HepG2 (cell line): ENCODE results near the gene OGFR. TPM values are rescaled to one million over a fixed set of nuclear protein-coding genes. Genes with fewer than 3 reads are reported as not detected.

Source experiments
- ATRX ChIP-seq: sonication (generic); formaldehyde crosslinking; IDR thresholded peaks from 2 replicates; pipeline ENCODE4 v1.4.0; 2020; ENCODE audit warnings: missing genetic modification reagents, borderline replicate concordance
- ERF ChIP-seq: IDR thresholded peaks from 2 replicates; pipeline ENCODE4 v1.6.1; 2018; ENCODE audit warnings: missing biosample characterization, missing genetic modification reagents
- GLI4 ChIP-seq: sonication (generic); formaldehyde crosslinking; IDR thresholded peaks from 2 replicates; pipeline ENCODE4 v1.5.1; 2020; ENCODE audit warnings: missing genetic modification reagents, mild to moderate bottlenecking, moderate library complexity, borderline replicate concordance
- KMT2B ChIP-seq: IDR thresholded peaks from 2 replicates; pipeline ENCODE4 v1.6.1; 2016; ENCODE audit warnings: missing genetic modification reagents, missing compliant biosample characterization
- NAIF1 ChIP-seq: sonication (generic); formaldehyde crosslinking; IDR thresholded peaks from 2 replicates; pipeline ENCODE4 v1.5.0; 2020; ENCODE audit warnings: mild to moderate bottlenecking, missing genetic modification reagents, borderline replicate concordance
- NFIC ChIP-seq: IDR thresholded peaks from 2 replicates; pipeline ENCODE4 v1.6.1; 2012; ENCODE audit warnings: mild to moderate bottlenecking, low read length, inconsistent platforms
- PAF1 ChIP-seq: IDR thresholded peaks from 2 replicates; pipeline ENCODE4 v1.6.1; 2016; ENCODE audit warnings: missing genetic modification reagents, missing compliant biosample characterization
- POGZ ChIP-seq: sonication (generic); formaldehyde crosslinking; IDR thresholded peaks from 2 replicates; pipeline ENCODE4 v1.4.0; 2020; ENCODE audit warnings: mild to moderate bottlenecking, missing genetic modification reagents
- RELA ChIP-seq: sonication (generic); formaldehyde crosslinking; IDR thresholded peaks from 2 replicates; pipeline ENCODE4 v1.4.0; 2020; ENCODE audit warnings: missing genetic modification reagents
- RFX1 ChIP-seq: fragments of 450-650 bp; IDR thresholded peaks from 2 replicates; pipeline ENCODE4 v1.6.1; 2017
- SNAPC4 ChIP-seq: sonication (generic); formaldehyde crosslinking; IDR thresholded peaks from 2 replicates; pipeline ENCODE4 v1.4.0; 2020; ENCODE audit warnings: mild to moderate bottlenecking, missing genetic modification reagents
- ZBTB43 ChIP-seq: sonication (generic); formaldehyde crosslinking; conservative IDR thresholded peaks from 2 replicates; pipeline ENCODE4 v1.4.0; 2020; ENCODE audit warnings: missing genetic modification reagents
- ZHX1 ChIP-seq: sonication (generic); formaldehyde crosslinking; IDR thresholded peaks from 2 replicates; pipeline ENCODE4 v1.8.1; 2022; ENCODE audit warnings: low read depth, mild to moderate bottlenecking, missing genetic modification reagents
- ZNF138 ChIP-seq: sonication (generic); formaldehyde crosslinking; IDR thresholded peaks from 2 replicates; pipeline ENCODE4 v1.5.0; 2020; ENCODE audit warnings: mild to moderate bottlenecking, low read depth, missing genetic modification reagents
- ZNF276 ChIP-seq: sonication (generic); formaldehyde crosslinking; IDR thresholded peaks from 2 replicates; pipeline ENCODE4 v1.4.0; 2020; ENCODE audit warnings: mild to moderate bottlenecking, low read depth, missing genetic modification reagents
- ZNF552 ChIP-seq: sonication (generic); formaldehyde crosslinking; IDR thresholded peaks from 2 replicates; pipeline ENCODE4 v1.9.0; 2022; ENCODE audit warnings: missing genetic modification reagents, mild to moderate bottlenecking, borderline replicate concordance
- ZNF780A ChIP-seq: sonication (generic); formaldehyde crosslinking; IDR thresholded peaks from 2 replicates; pipeline ENCODE4 v1.8.0; 2022; ENCODE audit warnings: mild to moderate bottlenecking, missing genetic modification reagents, moderate library complexity
- polyA plus RNA-seq, 8 experiments: library from polyadenylated mRNA; depleted of rRNA in 3 of 8; stranded (reverse) in 7 of 8; unstranded in 1 of 8; fragments of >200 nt; fragmentation: Illumina TruSeq in 4 of 8; extraction: Trizol in 4 of 8; gene quantifications; 2 replicates each; pipeline versions ENCODE4 v1.2.1 to v1.2.3, GENCODE V29; 2011 to 2016; ENCODE audit warnings: low read depth in 4 of 8, missing spikeins in 1 of 8, mixed read lengths in 1 of 8; ENCODE audit not compliant: insufficient read depth in 1 of 8
- total RNA-seq, 5 experiments: library from RNA; depleted of rRNA; stranded (reverse); fragments of >200 nt; fragmentation: Illumina TruSeq; extraction: Trizol; gene quantifications; 2 replicates each; pipeline ENCODE4 v1.2.3, GENCODE V29; 2016; ENCODE audit warnings: low read depth in 1 of 5

Gene OGFR
- total and polyA plus RNA-seq, 2 of the 13 experiments (the other 11 are each of a cell fraction or from before 2014, with no cell fraction given): 47.7 to 81.8 TPM

GRCh38 chr20:62791301-62792181 lies 13.1 kb upstream of the OGFR start (continued):
- TF ChIP-seq ZBTB43 (CRISPR knock-in tag) (peak; percentile 46; the same call in 1 of the 2 replicates), POGZ (CRISPR knock-in tag) (peak; percentile 24; the same call in 1 of the 2 replicates), NFIC (no peak), KMT2B (CRISPR knock-in tag) (peak; percentile 66; the same call in 1 of the 2 replicates), ZHX1 (no peak), NAIF1 (no peak), RFX1 (no peak), GLI4 (peak; percentile 80; the same call in 1 of the 2 replicates), ATRX (CRISPR knock-in tag) (no peak), SNAPC4 (CRISPR knock-in tag) (no peak), PAF1 (no peak), ZNF552 (CRISPR knock-in tag) (peak; percentile 76), ZNF276 (CRISPR knock-in tag) (no peak), ZNF138 (CRISPR knock-in tag) (0 out of 2 replicates have a peak, but pooled peaks have one; percentile 58), ZNF780A (CRISPR knock-in tag) (no peak), ERF (CRISPR knock-in tag) (peak; percentile 83), RELA (CRISPR knock-in tag) (no peak)
